ENCODE measurements around the gene STAG3.
"Not testable (repeated sequence)": the region's sequence is repeated elsewhere in the genome, so short reads cannot be mapped to it uniquely, and the experiment has no call there.

DNA sequence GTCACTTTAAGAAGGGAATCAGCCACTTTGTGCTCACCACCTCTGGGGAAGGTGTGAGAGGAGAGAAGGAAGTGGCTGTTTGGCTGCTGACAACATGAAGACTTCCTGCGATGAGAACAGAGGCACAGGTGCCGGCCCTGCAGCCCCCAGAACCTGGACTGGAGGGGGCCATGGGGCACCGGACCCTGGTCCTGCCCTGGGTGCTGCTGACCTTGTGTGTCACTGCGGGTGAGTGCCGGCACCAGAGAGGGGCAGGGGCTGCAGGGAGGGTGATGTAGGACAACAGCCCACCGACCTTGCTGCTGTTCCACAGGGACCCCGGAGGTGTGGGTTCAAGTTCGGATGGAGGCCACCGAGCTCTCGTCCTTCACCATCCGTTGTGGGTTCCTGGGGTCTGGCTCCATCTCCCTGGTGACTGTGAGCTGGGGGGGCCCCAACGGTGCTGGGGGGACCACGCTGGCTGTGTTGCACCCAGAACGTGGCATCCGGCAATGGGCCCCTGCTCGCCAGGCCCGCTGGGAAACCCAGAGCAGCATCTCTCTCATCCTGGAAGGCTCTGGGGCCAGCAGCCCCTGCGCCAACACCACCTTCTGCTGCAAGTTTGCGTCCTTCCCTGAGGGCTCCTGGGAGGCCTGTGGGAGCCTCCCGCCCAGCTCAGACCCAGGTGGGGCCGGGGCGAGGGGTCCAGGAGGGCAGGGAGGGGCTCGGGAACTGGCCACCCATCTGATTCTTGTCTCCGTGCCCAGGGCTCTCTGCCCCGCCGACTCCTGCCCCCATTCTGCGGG lies 42.3 kb downstream of the STAG3 start, which contains the start of gene PVRIG:
- TF ChIP-seq POLR2A (IDR thresholded peaks at IDR 0.05; ENCODE audit: low read length); GATA1 (IDR thresholded peaks at IDR 0.05; ENCODE audit: low read depth, low read length): not testable (repeated sequence)
